PC-3 (cell line): ENCODE data around the gene RPLP2.

Experiments
- EZH2phosphoT487 ChIP-seq: fragments of 300-600 bp; sonication (generic); IDR thresholded peaks from 2 replicates; pipeline ENCODE4 v1.6.1; 2018; ENCODE audit warnings: mild to moderate bottlenecking, antibody characterized with exemption, low read length, borderline replicate concordance
- TF ChIP-seq, protein P1 (sequence below): fragments of 300-600 bp; sonication (generic); conservative IDR thresholded peaks from 2 replicates; pipeline ENCODE4 v1.5.1; 2017; ENCODE audit warnings: antibody characterized with exemption, low read depth, mild to moderate bottlenecking, low read length

DNA sequence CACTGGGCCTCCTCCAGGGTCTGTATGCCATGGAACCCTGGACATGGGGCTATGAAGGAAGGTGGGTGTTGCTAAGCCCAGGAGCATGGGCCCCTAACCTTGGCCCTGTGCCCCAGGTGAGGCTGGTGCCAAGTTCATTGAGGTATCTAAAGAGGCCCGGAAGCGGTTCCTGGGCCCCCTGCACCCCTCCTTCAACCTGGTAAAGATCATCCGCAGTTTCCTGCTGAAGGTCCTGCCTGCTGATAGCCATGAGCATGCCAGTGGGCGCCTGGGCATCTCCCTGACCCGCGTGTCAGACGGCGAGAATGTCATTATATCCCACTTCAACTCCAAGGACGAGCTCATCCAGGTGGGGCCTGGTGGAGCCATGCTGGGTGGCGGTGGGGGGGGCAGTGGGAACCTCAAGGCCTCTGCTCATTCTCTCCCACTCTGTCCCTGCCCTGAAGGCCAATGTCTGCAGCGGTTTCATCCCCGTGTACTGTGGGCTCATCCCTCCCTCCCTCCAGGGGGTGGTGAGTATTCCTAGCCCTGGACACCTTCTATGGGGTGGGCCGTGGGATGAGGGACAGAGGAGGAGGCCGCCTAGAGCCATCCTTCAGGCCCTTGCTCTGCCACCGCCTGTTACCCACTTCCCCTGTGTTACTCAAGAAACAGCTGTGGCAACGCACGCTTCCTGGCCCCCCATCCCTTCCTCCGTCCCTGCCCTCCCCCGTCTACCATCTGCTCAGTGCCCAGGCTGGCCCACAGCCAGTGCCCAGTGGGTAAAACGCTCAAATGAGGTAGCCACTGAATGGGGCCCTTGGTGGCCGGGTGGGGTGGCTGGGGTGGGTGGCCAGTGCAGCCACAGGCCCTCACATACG lies 12.0 kb downstream of the RPLP2 start:
- TF ChIP-seq, protein P1, sequence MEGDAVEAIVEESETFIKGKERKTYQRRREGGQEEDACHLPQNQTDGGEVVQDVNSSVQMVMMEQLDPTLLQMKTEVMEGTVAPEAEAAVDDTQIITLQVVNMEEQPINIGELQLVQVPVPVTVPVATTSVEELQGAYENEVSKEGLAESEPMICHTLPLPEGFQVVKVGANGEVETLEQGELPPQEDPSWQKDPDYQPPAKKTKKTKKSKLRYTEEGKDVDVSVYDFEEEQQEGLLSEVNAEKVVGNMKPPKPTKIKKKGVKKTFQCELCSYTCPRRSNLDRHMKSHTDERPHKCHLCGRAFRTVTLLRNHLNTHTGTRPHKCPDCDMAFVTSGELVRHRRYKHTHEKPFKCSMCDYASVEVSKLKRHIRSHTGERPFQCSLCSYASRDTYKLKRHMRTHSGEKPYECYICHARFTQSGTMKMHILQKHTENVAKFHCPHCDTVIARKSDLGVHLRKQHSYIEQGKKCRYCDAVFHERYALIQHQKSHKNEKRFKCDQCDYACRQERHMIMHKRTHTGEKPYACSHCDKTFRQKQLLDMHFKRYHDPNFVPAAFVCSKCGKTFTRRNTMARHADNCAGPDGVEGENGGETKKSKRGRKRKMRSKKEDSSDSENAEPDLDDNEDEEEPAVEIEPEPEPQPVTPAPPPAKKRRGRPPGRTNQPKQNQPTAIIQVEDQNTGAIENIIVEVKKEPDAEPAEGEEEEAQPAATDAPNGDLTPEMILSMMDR, result no peak
- no peak for TF ChIP-seq EZH2phosphoT487
